T-cell (primary cell): Measurements from ENCODE around the gene CACNB1. TPM values are rescaled to one million over a fixed set of nuclear protein-coding genes. Genes with fewer than 3 reads are reported as not detected.
A peak's percentile ranks its signal among the peaks of the same experiment; 100 is the strongest.

Experiments
- ATAC-seq, 4 experiments: fragments of 200-7000 bp in 3 of 4; fragments of 150-1000 bp in 1 of 4; cut with Tn5 transposase; replicated peaks in 1 of 4; 1 replicate in 3 of 4; 2 replicates in 1 of 4; pipeline ENCODE4 v1.10.0; 2021; ENCODE audit warnings: moderate library complexity in 3 of 4, mild to moderate bottlenecking in 2 of 4, moderate number of reproducible peaks in 1 of 4
- CTCF ChIA-PET, 2 donors: fragments of 300-600 bp; sonication (Branson Sonifier 250); formaldehyde crosslinking; loops; one replicate each; lab custom pipeline; 2022; ENCODE audit warnings: antibody characterized with exemption in 2 of 2; lab: Charles Lee
- POLR2A ChIA-PET, 2 donors: fragments of 300-600 bp; sonication (Branson Sonifier 250); formaldehyde crosslinking; loops; one replicate each; lab custom pipeline; 2022; ENCODE audit warnings: antibody characterized with exemption in 2 of 2; lab: Charles Lee
- DNase-seq, 35 experiments: peaks; one replicate each; pipeline versions ENCODE4 v3.0.0 to v3.0.0-alpha.2; 2013 to 2023
- H3K27ac ChIP-seq: one replicate; pipeline ENCODE4 v1.5.1; 2013; ENCODE audit warnings: low read length
- H3K27me3 ChIP-seq, 2 experiments: replicated peaks in 1 of 2; 1 replicate in 1 of 2; 2 replicates in 1 of 2; pipeline versions ENCODE4 v1.6.1 to v1.7.0; 2013; ENCODE audit warnings: low read length in 1 of 2, mixed read lengths in 1 of 2; ENCODE audit not compliant: control insufficient read depth in 2 of 2, insufficient read depth in 2 of 2; ENCODE audit errors: extremely low read depth in 1 of 2
- H3K36me3 ChIP-seq, 2 donors: 1 replicate in 1 of 2; 2 replicates in 1 of 2; pipeline versions ENCODE4 v1.6.1 to v1.7.0; 2013; ENCODE audit warnings: low read length in 1 of 2; ENCODE audit not compliant: control insufficient read depth in 2 of 2, insufficient read depth in 1 of 2; ENCODE audit errors: extremely low read depth in 1 of 2
- H3K4me1 ChIP-seq, 2 experiments: 1 replicate in 1 of 2; 2 replicates in 1 of 2; pipeline versions ENCODE4 v1.6.1 to v1.7.0; 2013; ENCODE audit warnings: low read length in 2 of 2, mixed read lengths in 1 of 2; ENCODE audit not compliant: insufficient read depth in 2 of 2, control insufficient read depth in 1 of 2; ENCODE audit errors: extremely low read depth in 1 of 2
- H3K4me3 ChIP-seq, 2 donors: 1 replicate in 1 of 2; 2 replicates in 1 of 2; pipeline versions ENCODE4 v1.5.1 to v1.7.0; 2013; ENCODE audit warnings: mild to moderate bottlenecking in 2 of 2, low read length in 1 of 2, moderate library complexity in 1 of 2; ENCODE audit not compliant: control insufficient read depth in 1 of 2; ENCODE audit errors: extremely low read depth in 1 of 2
- H3K9me3 ChIP-seq: 2 replicates; pipeline ENCODE4 v1.7.0; 2013
- H3K27ac Mint-ChIP-seq, 2 donors: one replicate each; pipeline ENCODE4 v1.8.0; 2020 to 2021; ENCODE audit warnings: mild to moderate bottlenecking in 2 of 2, mixed read lengths in 2 of 2
- H3K27me3 Mint-ChIP-seq, 2 donors: one replicate each; pipeline ENCODE4 v1.8.0; 2021 to 2022; ENCODE audit warnings: mixed read lengths in 2 of 2
- H3K36me3 Mint-ChIP-seq: one replicate; pipeline ENCODE4 v1.8.0; 2021; ENCODE audit warnings: mixed read lengths
- H3K4me1 Mint-ChIP-seq, 3 donors: one replicate each; pipeline ENCODE4 v1.8.0; 2020 to 2022; ENCODE audit warnings: mixed read lengths in 3 of 3, mild to moderate bottlenecking in 1 of 3
- H3K4me3 Mint-ChIP-seq, 3 donors: one replicate each; pipeline ENCODE4 v1.8.0; 2020 to 2022; ENCODE audit warnings: mild to moderate bottlenecking in 3 of 3, mixed read lengths in 3 of 3, moderate library complexity in 3 of 3
- H3K9me3 Mint-ChIP-seq, 3 donors: one replicate each; pipeline ENCODE4 v1.8.0; 2020 to 2022; ENCODE audit warnings: mixed read lengths in 3 of 3
- WGBS: methylation state at CpG from one replicate; pipeline ENCODE4 v1.1.5; 2013; ENCODE audit warnings: missing lambda C conversion rate; ENCODE audit not compliant: insufficient coverage; 5-methylcytosine and 5-hydroxymethylcytosine counted together
- total RNA-seq, 35 experiments: library from RNA in 6 of 35; stranded (reverse) in 6 of 35; fragments of 120-200 nt in 1 of 35; gene quantifications; one replicate each; pipeline versions ENCODE4 v1.2.1 to v1.2.4 and lab custom pipeline; 2013 to 2026

CACNB1 gene
- total RNA-seq, 5 donors from 2014 or later (not counting 1 experiment from before 2014, with no cell fraction given): 10.8 to 23.2 (median 21.4) TPM

- peaks cover 0 to 55% of the 10 kb centered on the region in 2 experiments for H3K27me3 ChIP-seq
- ChIA-PET POLR2A (interaction anchor here (0.6 to 1.0 kb wide), 4 partner anchors 11 to 31 kb away, joined by 3 to 4 read pairs (median 3); no protein-coding TSS in a partner anchor), CTCF (interaction anchor here (0.6 to 4.0 kb wide), 34 partner anchors 7 to 437 kb away, joined by 3 to 51 read pairs (median 4); partner anchors contain the start of genes FBXO47 (in 1 of the 2), LASP1 (in 1 of the 2), PLXDC1 (in 1 of the 2) and RPL19 (in 1 of the 2))
- Mint-ChIP-seq H3K4me3 (peak overlapping the region; percentile 79 to 86 (median 85)), H3K4me1 (peaks cover 23 to 32% (median 30%) of the 10 kb centered on the region in 3 donors), H3K27me3 (peaks cover 23 to 33% of the 10 kb centered on the region in 2 donors), H3K27ac (peak overlapping the region in 1 of 2 donors; percentile 11), H3K9me3 (no peaks in the 10 kb centered on the region), H3K36me3 (no peaks in the 10 kb centered on the region)
- ATAC-seq: peak; percentile 16 to 36 (median 29)
- H3K4me3 ChIP-seq: peak overlapping the region; percentile 76 to 85
- no peaks in the 10 kb centered on the region for H3K9me3 ChIP-seq
- 13% methylated on average over 51 of the region's 51 CpGs for WGBS
- H3K27ac ChIP-seq: no peak overlapping the region
- peak in 1 of 35 experiments; percentile 1 for DNase-seq
- peaks cover 5 to 40% of the 10 kb centered on the region in 2 experiments for H3K4me1 ChIP-seq
- no peaks in the 10 kb centered on the region for H3K36me3 ChIP-seq
These were observed 32.2 kb downstream of the CACNB1 start for GRCh38 chr17:39165178-39165840.

DNA sequence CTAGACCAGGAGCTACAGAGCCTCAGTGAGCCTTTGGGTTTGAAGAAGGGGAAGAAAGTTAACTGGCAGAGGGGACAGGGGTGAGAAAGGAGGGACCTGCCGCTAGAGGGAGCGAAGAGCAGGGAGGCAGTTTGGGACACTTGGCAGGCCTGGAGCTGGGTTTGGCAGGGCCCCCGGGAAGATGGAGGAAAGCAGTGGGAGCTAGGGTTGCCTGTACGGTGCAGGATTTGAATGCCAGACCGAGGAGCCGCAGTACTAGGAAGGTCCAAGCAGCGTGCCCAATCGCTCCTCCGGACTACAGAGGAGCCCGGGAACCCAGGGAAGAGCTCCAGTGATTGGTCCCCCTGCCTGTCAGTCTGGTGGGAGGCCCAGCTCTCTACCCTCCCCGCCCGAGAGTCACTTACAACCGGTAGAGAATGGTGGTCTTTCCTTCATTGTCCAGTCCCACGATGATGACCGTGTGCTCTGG, 32.8 kb downstream of the CACNB1 start:
- WGBS: under 1% methylated on average over 13 of the region's 15 CpGs
- no peaks in the 10 kb centered on the region for H3K36me3 Mint-ChIP-seq
- Histone ChIP-seq H3K27ac (no peak overlapping the region), H3K9me3 (no peaks in the 10 kb centered on the region), H3K4me3 (peak overlapping the region; percentile 76 to 85), H3K27me3 (peaks cover 0 to 54% of the 10 kb centered on the region in 2 experiments), H3K36me3 (no peaks in the 10 kb centered on the region), H3K4me1 (peaks cover 5 to 40% of the 10 kb centered on the region in 2 experiments)
- no peaks in the 10 kb centered on the region for H3K9me3 Mint-ChIP-seq
- H3K27me3 Mint-ChIP-seq: peaks cover 23 to 33% of the 10 kb centered on the region in 2 donors
- peak overlapping the region; percentile 79 to 86 (median 85) for H3K4me3 Mint-ChIP-seq
- POLR2A ChIA-PET: interaction anchor here (0.6 to 1.0 kb wide), 3 partner anchors 10 to 32 kb away, joined by 3 to 4 read pairs (median 3); no protein-coding TSS in a partner anchor
- peaks cover 23 to 32% (median 30%) of the 10 kb centered on the region in 3 donors for H3K4me1 Mint-ChIP-seq
- CTCF ChIA-PET: interaction anchor here (0.6 to 2.3 kb wide), 32 partner anchors 8 to 436 kb away, joined by 3 to 51 read pairs (median 4); partner anchors contain the start of genes FBXO47 (in 1 of the 2), LASP1 (in 1 of the 2), PLXDC1 (in 1 of the 2) and RPL19 (in 1 of the 2)
- ATAC-seq (peak; percentile 91 to 94 (median 93)), DNase-seq (peak; percentile 51 to 83 (median 69))
- H3K27ac Mint-ChIP-seq: peak overlapping the region in 1 of 2 donors; percentile 11

DNA sequence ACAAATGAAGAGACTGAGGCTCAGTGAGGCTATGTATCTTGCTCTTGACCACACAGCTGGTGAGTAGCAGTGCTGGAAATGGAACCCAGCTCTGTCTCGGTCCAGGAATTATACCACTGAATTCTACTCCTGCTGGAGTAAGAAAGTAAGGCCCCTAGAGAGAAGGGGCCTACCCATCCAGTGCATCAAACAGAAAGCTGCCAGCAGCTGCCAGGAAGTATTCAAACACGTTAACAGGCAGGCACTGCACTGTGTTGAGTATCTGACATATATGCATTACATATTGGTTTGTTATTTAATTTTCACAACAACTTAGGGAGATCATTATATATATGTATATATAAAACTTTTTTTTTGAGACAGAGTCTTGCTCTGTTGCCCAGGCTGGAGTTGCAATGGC, 35.5 kb downstream of the CACNB1 start:
- no peak for DNase-seq
- no peak for ATAC-seq
- Histone ChIP-seq H3K36me3 (no peaks in the 10 kb centered on the region), H3K9me3 (no peaks in the 10 kb centered on the region), H3K4me3 (no peak overlapping the region), H3K4me1 (peaks cover 3 to 26% of the 10 kb centered on the region in 2 experiments), H3K27me3 (peaks cover 0 to 46% of the 10 kb centered on the region in 2 experiments), H3K27ac (no peak overlapping the region)
- H3K27me3 Mint-ChIP-seq: peaks cover 16 to 24% of the 10 kb centered on the region in 2 donors
- CTCF ChIA-PET: interaction anchor here in 1 of 2 donors (0.9 kb wide), 1 partner anchor 13 kb away, joined by 3 read pairs; no protein-coding TSS in a partner anchor
- H3K4me1 Mint-ChIP-seq: peaks cover 14 to 22% (median 21%) of the 10 kb centered on the region in 3 donors
- H3K27ac Mint-ChIP-seq: no peak overlapping the region
- POLR2A ChIA-PET: no interaction called here
- WGBS: no CpG with 5 or more reads among the region's 2 CpGs
- no peak overlapping the region for H3K4me3 Mint-ChIP-seq
- H3K9me3 Mint-ChIP-seq: no peaks in the 10 kb centered on the region
- no peaks in the 10 kb centered on the region for H3K36me3 Mint-ChIP-seq

DNA sequence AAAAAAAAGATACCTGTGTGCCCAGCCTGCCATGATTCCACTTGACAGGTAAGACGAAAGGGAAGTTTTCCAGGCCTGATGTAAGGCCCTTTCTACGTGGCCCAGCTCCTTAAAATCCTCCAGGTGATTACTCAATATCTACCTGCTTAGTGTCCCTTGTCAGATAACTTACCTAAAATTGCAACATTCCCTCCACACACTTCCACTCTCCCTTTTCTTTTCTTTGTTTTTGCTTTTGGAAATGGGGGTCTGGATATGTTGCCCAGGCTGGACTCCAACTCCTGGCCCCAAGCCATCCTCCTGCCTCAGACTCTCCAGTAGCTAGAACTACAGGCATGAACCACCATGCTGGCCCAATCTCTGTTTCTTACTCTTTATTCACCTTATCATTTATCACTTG, 38.8 kb downstream of the CACNB1 start:
- Mint-ChIP-seq H3K27me3 (peaks cover 0 to 8% of the 10 kb centered on the region in 2 donors), H3K4me3 (no peak overlapping the region), H3K36me3 (peaks cover 4% of the 10 kb centered on the region), H3K4me1 (peaks cover 5 to 15% (median 8%) of the 10 kb centered on the region in 3 donors), H3K27ac (no peak overlapping the region), H3K9me3 (no peaks in the 10 kb centered on the region)
- ChIA-PET POLR2A (interaction anchor here in 1 of 2 donors (0.6 kb wide), 1 partner anchor 10 kb away, joined by 4 read pairs; no protein-coding TSS in a partner anchor), CTCF (interaction anchor here in 1 of 2 donors (0.6 to 0.7 kb wide), 3 partner anchors 77 to 484 kb away, joined by 3 to 4 read pairs (median 4); no protein-coding TSS in a partner anchor)
- H3K27me3 ChIP-seq: peaks cover 0 to 21% of the 10 kb centered on the region in 2 experiments
- no peak overlapping the region for H3K27ac ChIP-seq
- no peak overlapping the region for H3K4me3 ChIP-seq
- H3K4me1 ChIP-seq: peaks cover 0 to 13% of the 10 kb centered on the region in 2 experiments
- DNase-seq (no peak), ATAC-seq (no peak)
- no peaks in the 10 kb centered on the region for H3K36me3 ChIP-seq
- H3K9me3 ChIP-seq: no peaks in the 10 kb centered on the region
- WGBS: 72% methylated on average over 2 of the region's 2 CpGs

DNA sequence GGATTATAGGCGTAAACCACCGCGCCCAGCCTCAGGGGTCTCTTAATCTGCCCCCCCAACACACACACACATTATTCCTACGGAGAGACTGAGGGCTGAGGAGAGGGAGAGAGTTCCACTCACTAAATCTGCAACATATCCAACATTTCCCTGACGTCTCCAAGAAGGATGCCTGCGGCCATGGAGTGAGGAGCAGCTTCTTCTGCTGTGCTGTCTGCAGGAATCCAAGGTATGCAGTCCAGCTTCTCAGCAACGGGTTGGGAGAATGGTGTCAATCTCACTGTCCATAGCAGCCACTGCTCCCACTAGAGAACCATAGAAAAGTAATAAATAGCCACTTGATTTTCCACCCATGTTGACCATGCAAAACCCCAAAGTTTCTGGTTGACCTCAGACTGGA, 41.0 kb downstream of the CACNB1 start:
- no peak overlapping the region for H3K4me3 Mint-ChIP-seq
- POLR2A ChIA-PET: no interaction called here

DNA sequence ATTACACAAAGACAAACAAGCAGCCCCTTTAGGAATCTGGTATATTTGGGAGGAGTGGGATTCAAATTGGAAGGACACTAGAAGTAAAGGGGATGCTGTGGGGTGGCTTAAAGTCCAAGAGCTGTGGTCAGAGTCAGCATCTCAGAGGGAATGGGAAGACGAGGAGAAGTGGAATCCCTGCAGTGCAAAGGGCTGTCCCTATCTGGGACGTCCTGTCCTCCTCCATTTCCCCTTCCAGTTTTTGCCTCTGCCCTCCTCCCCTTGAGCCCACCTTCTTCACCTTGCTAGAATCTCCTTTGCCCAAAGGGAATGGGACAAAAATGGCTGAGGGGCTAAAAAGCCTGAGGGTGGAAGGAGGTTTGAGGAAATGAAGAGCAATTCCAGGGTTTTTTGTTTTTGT, 41.8 kb downstream of the CACNB1 start:
- ATAC-seq: no peak
- H3K36me3 ChIP-seq: no peaks in the 10 kb centered on the region
- POLR2A ChIA-PET: no interaction called here

More for the DNA sequence above, 41.0 kb downstream of the CACNB1 start:
- Histone ChIP-seq H3K27me3 (peaks cover 0 to 11% of the 10 kb centered on the region in 2 experiments), H3K4me1 (peaks cover 0 to 33% of the 10 kb centered on the region in 2 experiments), H3K36me3 (no peaks in the 10 kb centered on the region), H3K4me3 (no peak overlapping the region), H3K9me3 (no peaks in the 10 kb centered on the region), H3K27ac (no peak overlapping the region)
- WGBS: 93% methylated on average over 2 of the region's 7 CpGs
- CTCF ChIA-PET: no interaction called here
- Mint-ChIP-seq H3K27ac (peak overlapping the region in 1 of 2 donors; percentile 6), H3K27me3 (peaks cover 0 to 9% of the 10 kb centered on the region in 2 donors), H3K9me3 (no peaks in the 10 kb centered on the region), H3K36me3 (peaks cover 5% of the 10 kb centered on the region), H3K4me1 (peaks cover 22 to 35% (median 25%) of the 10 kb centered on the region in 3 donors)
- no peak for DNase-seq
- no peak for ATAC-seq

More for the DNA sequence above, 41.8 kb downstream of the CACNB1 start:
- Histone ChIP-seq H3K4me3 (no peak overlapping the region), H3K27ac (no peak overlapping the region), H3K4me1 (peaks cover 0 to 39% of the 10 kb centered on the region in 2 experiments), H3K27me3 (peaks cover 0 to 9% of the 10 kb centered on the region in 2 experiments), H3K9me3 (no peaks in the 10 kb centered on the region)
- Mint-ChIP-seq H3K9me3 (no peaks in the 10 kb centered on the region), H3K36me3 (peaks cover 5% of the 10 kb centered on the region), H3K4me1 (peaks cover 24 to 36% (median 30%) of the 10 kb centered on the region in 3 donors), H3K4me3 (peak overlapping the region in 1 of 3 donors; percentile 24), H3K27me3 (peaks cover 0 to 9% of the 10 kb centered on the region in 2 donors), H3K27ac (no peak overlapping the region)
- DNase-seq: no peak
- CTCF ChIA-PET: interaction anchor here in 1 of 2 donors (5.1 kb wide), 1 partner anchor 8 kb away, joined by 51 read pairs; no protein-coding TSS in a partner anchor
- WGBS: no CpG with 5 or more reads among the region's 2 CpGs
